ENCODE results near the gene LRCH1.

Gene LRCH1

DNA sequence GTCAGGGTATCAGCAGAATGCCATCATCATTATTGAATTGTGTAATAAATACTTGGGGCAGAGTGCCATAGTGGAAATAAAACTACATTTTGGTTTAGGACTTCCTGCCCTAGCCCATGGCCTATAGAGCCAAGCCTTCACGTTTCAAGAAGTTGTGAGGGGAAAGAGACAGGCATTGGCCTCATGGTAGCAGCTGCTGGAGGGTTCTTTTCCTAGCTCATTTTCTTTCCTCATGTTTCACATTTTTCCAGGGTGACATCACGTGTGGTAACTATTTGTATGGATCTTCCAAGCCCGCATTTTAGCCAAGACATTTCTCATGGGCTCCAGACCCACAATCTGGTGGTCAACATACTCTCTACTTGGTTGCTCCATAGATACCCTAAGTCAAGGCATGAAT, 80.4 kb downstream of the LRCH1 start:
- H3K4me3 ChIP-seq (ENCODE audit: control insufficient read depth, low read depth, low read length), result no peak overlapping the region
- DNase-seq (ENCODE audit: low read depth), result peak; percentile 77
- TF ChIP-seq, protein P1, sequence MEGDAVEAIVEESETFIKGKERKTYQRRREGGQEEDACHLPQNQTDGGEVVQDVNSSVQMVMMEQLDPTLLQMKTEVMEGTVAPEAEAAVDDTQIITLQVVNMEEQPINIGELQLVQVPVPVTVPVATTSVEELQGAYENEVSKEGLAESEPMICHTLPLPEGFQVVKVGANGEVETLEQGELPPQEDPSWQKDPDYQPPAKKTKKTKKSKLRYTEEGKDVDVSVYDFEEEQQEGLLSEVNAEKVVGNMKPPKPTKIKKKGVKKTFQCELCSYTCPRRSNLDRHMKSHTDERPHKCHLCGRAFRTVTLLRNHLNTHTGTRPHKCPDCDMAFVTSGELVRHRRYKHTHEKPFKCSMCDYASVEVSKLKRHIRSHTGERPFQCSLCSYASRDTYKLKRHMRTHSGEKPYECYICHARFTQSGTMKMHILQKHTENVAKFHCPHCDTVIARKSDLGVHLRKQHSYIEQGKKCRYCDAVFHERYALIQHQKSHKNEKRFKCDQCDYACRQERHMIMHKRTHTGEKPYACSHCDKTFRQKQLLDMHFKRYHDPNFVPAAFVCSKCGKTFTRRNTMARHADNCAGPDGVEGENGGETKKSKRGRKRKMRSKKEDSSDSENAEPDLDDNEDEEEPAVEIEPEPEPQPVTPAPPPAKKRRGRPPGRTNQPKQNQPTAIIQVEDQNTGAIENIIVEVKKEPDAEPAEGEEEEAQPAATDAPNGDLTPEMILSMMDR (conservative IDR thresholded peaks at IDR 0.05; ENCODE audit: control insufficient read depth, insufficient read depth, low read depth, low read length), result no peak

- H3K4me3 ChIP-seq (ENCODE audit: control insufficient read depth, low read depth, low read length), result no peak overlapping the region
- DNase-seq (ENCODE audit: low read depth), result no peak
- TF ChIP-seq, protein P1 (conservative IDR thresholded peaks at IDR 0.05; ENCODE audit: control insufficient read depth, insufficient read depth, low read depth, low read length), result no peak
Measured at GRCh38 chr13:46636451-46636850, 83.5 kb downstream of the LRCH1 start.

GRCh38 chr13:46637213-46637612, 84.2 kb downstream of the LRCH1 start:
- DNase-seq (ENCODE audit: low read depth), result no peak
- TF ChIP-seq, protein P1 (conservative IDR thresholded peaks at IDR 0.05; ENCODE audit: control insufficient read depth, insufficient read depth, low read depth, low read length), result no peak
- no peak overlapping the region for H3K4me3 ChIP-seq (ENCODE audit: control insufficient read depth, low read depth, low read length)

- DNase-seq (ENCODE audit: low read depth), result no peak
- TF ChIP-seq, protein P1 (conservative IDR thresholded peaks at IDR 0.05; ENCODE audit: control insufficient read depth, insufficient read depth, low read depth, low read length), result no peak
- H3K4me3 ChIP-seq (ENCODE audit: control insufficient read depth, low read depth, low read length), result no peak overlapping the region
Measured at GRCh38 chr13:46638262-46638661, 85.3 kb downstream of the LRCH1 start.

GRCh38 chr13:46639033-46639981, 86.3 kb downstream of the LRCH1 start:
- DNase-seq (ENCODE audit: low read depth), result no peak
- H3K4me3 ChIP-seq (ENCODE audit: control insufficient read depth, low read depth, low read length), result no peak overlapping the region
- TF ChIP-seq, protein P1 (conservative IDR thresholded peaks at IDR 0.05; ENCODE audit: control insufficient read depth, insufficient read depth, low read depth, low read length), result no peak

- peak; percentile 63 for DNase-seq (ENCODE audit: low read depth)
- TF ChIP-seq, protein P1 (conservative IDR thresholded peaks at IDR 0.05; ENCODE audit: control insufficient read depth, insufficient read depth, low read depth, low read length), result no peak
Measured at GRCh38 chr13:46640843-46641242, 87.9 kb downstream of the LRCH1 start.

More at GRCh38 chr13:46640843-46641242, 87.9 kb downstream of the LRCH1 start:
- no peak overlapping the region for H3K4me3 ChIP-seq (ENCODE audit: control insufficient read depth, low read depth, low read length)

Data from fibroblast of mammary gland (primary cell).